Endothelial cell of umbilical vein (primary cell): ENCODE data around the gene EFCAB10. TPM values are rescaled to one million over a fixed set of nuclear protein-coding genes. Genes with fewer than 3 reads are reported as not detected.

Source experiments
- BruUV-seq: library from RNA; stranded (reverse); fragments of 400-500 nt; replicated peaks from 2 replicates; lab custom pipeline; 2021; lab: Mats Ljungman, UMichigan
- CTCF ChIA-PET: fragments of 300-600, 350-600 bp; sonication (Branson Sonifier 250); formaldehyde crosslinking; loops from one replicate; lab custom pipeline; 2021; ENCODE audit warnings: antibody characterized with exemption, inconsistent platforms; lab: Charles Lee
- POLR2A ChIA-PET: fragments of 300-600, 350-600 bp; sonication (Branson Sonifier 250); formaldehyde crosslinking; loops from one replicate; lab custom pipeline; 2021; ENCODE audit warnings: antibody characterized with exemption, inconsistent platforms; lab: Charles Lee
- DNase-seq: peaks from one replicate; pipeline ENCODE4 v3.0.0-alpha.2; 2011; ENCODE audit warnings: low read depth, low spot score
- FAIRE-seq: peaks from 2 replicates; lab custom pipeline; 2011; peaks lifted over from hg19 to GRCh38; lab: Jason Lieb, UNC
- H2AFZ ChIP-seq: 2 replicates; pipeline ENCODE4 v1.6.0; 2012; ENCODE audit warnings: low read depth, low read length, control low read depth, inconsistent platforms
- H3K27ac ChIP-seq: 2 replicates; pipeline ENCODE4 v1.5.1; 2011; ENCODE audit warnings: low read depth, mild to moderate bottlenecking, control low read depth, low read length, moderate library complexity; ENCODE audit not compliant: insufficient read depth
- H3K27me3 ChIP-seq, 2 experiments: 2 replicates each; pipeline versions ENCODE4 v1.6.0 to v1.6.1; 2011; ENCODE audit warnings: low read length in 2 of 2, mixed read lengths in 1 of 2; ENCODE audit not compliant: control insufficient read depth in 2 of 2, insufficient read depth in 2 of 2
- H3K36me3 ChIP-seq, 2 experiments: 2 replicates in 1 of 2; 3 replicates in 1 of 2; pipeline ENCODE4 v1.5.1; 2011; ENCODE audit warnings: low read length in 2 of 2, mild to moderate bottlenecking in 1 of 2, moderate library complexity in 1 of 2; ENCODE audit not compliant: control insufficient read depth in 2 of 2, insufficient read depth in 2 of 2; ENCODE audit errors: extremely low read depth in 1 of 2
- H3K4me1 ChIP-seq: 3 replicates; pipeline ENCODE4 v1.5.1; 2011; ENCODE audit warnings: mild to moderate bottlenecking, low read length; ENCODE audit not compliant: control insufficient read depth, insufficient read depth; ENCODE audit errors: extremely low read depth
- H3K4me2 ChIP-seq: 2 replicates; pipeline ENCODE4 v1.6.1; 2011; ENCODE audit warnings: low read length, control low read depth, mixed read lengths; ENCODE audit not compliant: insufficient read depth
- H3K4me3 ChIP-seq, 3 experiments: fragments of 200-600 bp in 1 of 3; sonication (generic), shearing (Covaris generic) in 1 of 3; replicated peaks in 1 of 3; 2 replicates each; pipeline ENCODE4 v1.5.1; 2011 to 2016; ENCODE audit warnings: control low read depth in 3 of 3, low read length in 3 of 3, mild to moderate bottlenecking in 2 of 3, inconsistent platforms in 1 of 3, low read depth in 1 of 3, moderate library complexity in 1 of 3; ENCODE audit not compliant: insufficient read depth in 1 of 3
- H3K79me2 ChIP-seq: 2 replicates; pipeline ENCODE4 v1.6.0; 2012; ENCODE audit warnings: low read length, inconsistent platforms; ENCODE audit not compliant: control insufficient read depth, insufficient read depth
- H3K9ac ChIP-seq: replicated peaks from 2 replicates; pipeline ENCODE3; 2011; ENCODE audit warnings: low read length, control low read depth; ENCODE audit not compliant: insufficient read depth; ENCODE audit errors: extremely low read depth
- H3K9me1 ChIP-seq: replicated peaks from 3 replicates; pipeline ENCODE4 v1.6.0; 2011; ENCODE audit warnings: mild to moderate bottlenecking, low read length; ENCODE audit not compliant: control insufficient read depth, insufficient read depth; ENCODE audit errors: extremely low read depth
- H3K9me3 ChIP-seq: replicated peaks from 2 replicates; pipeline ENCODE4 v1.5.1; 2012; ENCODE audit warnings: low read length, inconsistent platforms; ENCODE audit not compliant: control insufficient read depth, insufficient read depth
- H4K20me1 ChIP-seq: replicated peaks from 2 replicates; pipeline ENCODE3; 2011; ENCODE audit warnings: mild to moderate bottlenecking, low read length; ENCODE audit not compliant: control insufficient read depth, insufficient read depth; ENCODE audit errors: extremely low read depth
- CTCF ChIP-seq, 2 donors: IDR thresholded peaks; 1 replicate in 1 of 2; 2 replicates in 1 of 2; pipeline ENCODE4 v1.5.1; 2011; ENCODE audit warnings: low read length in 2 of 2, mild to moderate bottlenecking in 2 of 2, moderate library complexity in 2 of 2, control low read depth in 1 of 2, inconsistent platforms in 1 of 2, low read depth in 1 of 2; ENCODE audit not compliant: insufficient read depth in 1 of 2; ENCODE audit errors: extremely low read depth in 1 of 2
- EZH2 ChIP-seq: IDR thresholded peaks from 2 replicates; pipeline ENCODE4 v1.6.1; 2012; ENCODE audit warnings: borderline replicate concordance, low read depth, mild to moderate bottlenecking, moderate library complexity, low read length, inconsistent platforms; ENCODE audit not compliant: severe bottlenecking
- FOS ChIP-seq: IDR thresholded peaks from 2 replicates; pipeline ENCODE4 v1.6.1; 2011; ENCODE audit warnings: mild to moderate bottlenecking, low read length, moderate library complexity, borderline replicate concordance; ENCODE audit not compliant: insufficient read depth
- GATA2 ChIP-seq: IDR thresholded peaks from 2 replicates; pipeline ENCODE4 v1.7.0; 2011; ENCODE audit warnings: low read depth, mild to moderate bottlenecking, moderate library complexity, mixed read lengths, low read length; ENCODE audit not compliant: insufficient read length, insufficient read depth
- JUN ChIP-seq: IDR thresholded peaks from 2 replicates; pipeline ENCODE4 v1.6.1; 2011; ENCODE audit warnings: borderline replicate concordance, low read depth; ENCODE audit not compliant: insufficient read length, insufficient read depth
- MAX ChIP-seq: IDR thresholded peaks from 2 replicates; pipeline ENCODE4 v1.6.1; 2011; ENCODE audit not compliant: insufficient read depth, insufficient read length
- MYC ChIP-seq: IDR thresholded peaks from one replicate; pipeline ENCODE4 v1.6.1; 2011; ENCODE audit warnings: mild to moderate bottlenecking, low read depth, low read length
- POLR2A ChIP-seq: IDR thresholded peaks from 2 replicates; pipeline ENCODE4 v1.6.1; 2012; ENCODE audit warnings: low read depth, mild to moderate bottlenecking, control low read depth, low read length
- dilution Hi-C: fragments of 300-500 bp; cut with MboI; formaldehyde crosslinking; loops from one replicate; pipeline ENCODE4 v1.15.0; 2019; ENCODE audit warnings: low sequenced_read_pairs; ENCODE audit not compliant: extremely low pct_ligation_motif_present
- intact Hi-C: fragments of 100-400 bp; cut with micrococcal nuclease; formaldehyde crosslinking; loops from one replicate; pipeline ENCODE4 v1.10.0; 2022
- polyA plus RNA-seq, 4 experiments: library from polyadenylated mRNA; depleted of rRNA in 3 of 4; stranded (reverse) in 3 of 4; unstranded in 1 of 4; fragments of >200 nt; gene quantifications; 2 replicates each; pipeline versions ENCODE4 v1.2.1 to v1.2.3, GENCODE V29; 2011 to 2012; ENCODE audit warnings: missing spikeins in 1 of 4
- total RNA-seq: library from RNA; stranded (reverse); gene quantifications from 2 replicates; pipeline ENCODE4 v1.2.3, GENCODE V29; 2021

EFCAB10 gene
- total and polyA plus RNA-seq, 2 donors (not counting 3 experiments of a cell fraction or from before 2014, with no cell fraction given) = not detected

GRCh38 chr7:105619590-105619989 lies 38.3 kb upstream of the EFCAB10 start:
- FAIRE-seq = no peak
- DNase-seq = no peak
- Histone ChIP-seq H3K4me3 (no peak overlapping the region), H3K4me1 (no peaks in the 10 kb centered on the region), H3K27me3 (no peaks in the 10 kb centered on the region), H3K9ac (no peak overlapping the region), H3K4me2 (no peak overlapping the region), H3K36me3 (peaks cover 0 to 11% of the 10 kb centered on the region in 2 experiments), H3K79me2 (no peaks in the 10 kb centered on the region), H4K20me1 (no peaks in the 10 kb centered on the region), H2AFZ (no peak overlapping the region), H3K9me3 (no peaks in the 10 kb centered on the region), H3K27ac (no peak overlapping the region), H3K9me1 (no peaks in the 10 kb centered on the region)
- no TSS peak for BruUV-seq
- TF ChIP-seq GATA2 (no peak), MYC (no peak), MAX (no peak)
- intact Hi-C loops = no loop called here
- POLR2A ChIA-PET = no interaction called here
- CTCF ChIA-PET = interaction anchor here (1.3 kb wide), 1 partner anchor 30 kb away, joined by 4 read pairs; no protein-coding TSS in a partner anchor
- dilution Hi-C loops = no loop called here

- H2AFZ ChIP-seq = no peak overlapping the region
- peaks cover 0 to 9% of the 10 kb centered on the region in 2 experiments for H3K36me3 ChIP-seq
- DNase-seq = no peak
- dilution Hi-C loops (no loop called here), intact Hi-C loops (no loop called here)
- no TSS peak for BruUV-seq
- no peaks in the 10 kb centered on the region for H3K9me3 ChIP-seq
- H3K27ac ChIP-seq = no peak overlapping the region
- POLR2A ChIA-PET = no interaction called here
- no peak overlapping the region for H3K9ac ChIP-seq
- no peaks in the 10 kb centered on the region for H4K20me1 ChIP-seq
- no peaks in the 10 kb centered on the region for H3K9me1 ChIP-seq
- TF ChIP-seq MYC (no peak), FOS (no peak), POLR2A (no peak), JUN (no peak), EZH2 (no peak), MAX (no peak), GATA2 (no peak), CTCF (IDR thresholded peaks at IDR 0.05; ENCODE audit: extremely low read depth in 1 of 2, insufficient read depth in 1 of 2, low read depth in 1 of 2, low read length in 2 of 2) (no peak)
- no peak for FAIRE-seq
- no peaks in the 10 kb centered on the region for H3K27me3 ChIP-seq
- no peak overlapping the region for H3K4me3 ChIP-seq
- H3K4me2 ChIP-seq = no peak overlapping the region
- no peaks in the 10 kb centered on the region for H3K4me1 ChIP-seq
- CTCF ChIA-PET = interaction anchor here (1.5 kb wide), 1 partner anchor 13 kb away, joined by 4 read pairs; no protein-coding TSS in a partner anchor
- H3K79me2 ChIP-seq = no peaks in the 10 kb centered on the region
Observed at GRCh38 chr7:105618016-105618296, 36.7 kb upstream of the EFCAB10 start.
